MM.1S (cell line): ENCODE results near the gene HOXB1.

Experiments used
- DNase-seq: peaks from one replicate; pipeline ENCODE4 v3.0.0-alpha.2; 2015
- H2AFZ ChIP-seq: fragments of 300-600 bp; sonication (generic); 2 replicates; pipeline ENCODE4 v1.6.0; 2016; ENCODE audit warnings: antibody characterized with exemption, low read length
- H3F3A ChIP-seq: fragments of 300-600 bp; sonication (generic); 2 replicates; pipeline ENCODE4 v1.6.1; 2016; ENCODE audit warnings: mild to moderate bottlenecking, antibody characterized with exemption, low read length, moderate library complexity, mixed read lengths; ENCODE audit not compliant: insufficient read depth
- H3K27ac ChIP-seq: fragments of 300-600 bp; sonication (generic); 2 replicates; pipeline ENCODE4 v1.5.1; 2016; ENCODE audit warnings: mild to moderate bottlenecking, low read length
- H3K27me3 ChIP-seq: fragments of 300-600 bp; sonication (generic); replicated peaks from 2 replicates; pipeline ENCODE4 v1.6.0; 2016; ENCODE audit warnings: low read length; ENCODE audit not compliant: insufficient read depth
- H3K36me3 ChIP-seq: fragments of 300-600 bp; sonication (generic); replicated peaks from 2 replicates; pipeline ENCODE4 v1.6.1; 2016; ENCODE audit warnings: mild to moderate bottlenecking, low read length, mixed read lengths; ENCODE audit not compliant: insufficient read depth
- H3K4me1 ChIP-seq: fragments of 300-600 bp; sonication (generic); 2 replicates; pipeline ENCODE4 v1.6.1; 2016; ENCODE audit warnings: low read length, mixed read lengths
- H3K4me2 ChIP-seq: fragments of 300-600 bp; sonication (generic); 2 replicates; pipeline ENCODE4 v1.6.0; 2016; ENCODE audit warnings: low read depth, low read length
- H3K4me3 ChIP-seq: fragments of 300-600 bp; sonication (generic); 2 replicates; pipeline ENCODE4 v1.5.1; 2016; ENCODE audit warnings: low read length, mixed read lengths
- H3K79me2 ChIP-seq: fragments of 300-600 bp; sonication (generic); 2 replicates; pipeline ENCODE4 v1.6.1; 2016; ENCODE audit warnings: mixed run types, low read length, mixed read lengths
- H3K9ac ChIP-seq: fragments of 300-600 bp; sonication (generic); 2 replicates; pipeline ENCODE4 v1.6.1; 2016; ENCODE audit warnings: low read length, mixed read lengths
- H3K9me2 ChIP-seq: fragments of 300-600 bp; sonication (generic); replicated peaks from 2 replicates; pipeline ENCODE4 v1.6.1; 2016; ENCODE audit warnings: mild to moderate bottlenecking, low read length, mixed read lengths; ENCODE audit not compliant: insufficient read depth
- H3K9me3 ChIP-seq: fragments of 300-600 bp; sonication (generic); replicated peaks from 2 replicates; pipeline ENCODE4 v1.6.1; 2016; ENCODE audit warnings: mild to moderate bottlenecking, low read length, mixed read lengths; ENCODE audit not compliant: insufficient read depth
- H4K20me1 ChIP-seq: fragments of 300-600 bp; sonication (generic); 2 replicates; pipeline ENCODE4 v1.6.1; 2016; ENCODE audit warnings: mild to moderate bottlenecking, low read length, moderate library complexity, mixed read lengths; ENCODE audit not compliant: insufficient read depth
- CTCF ChIP-seq: fragments of 300-600 bp; sonication (generic); IDR thresholded peaks from 2 replicates; pipeline ENCODE4 v1.5.1; 2016; ENCODE audit warnings: antibody characterized with exemption, low read length, mixed read lengths
- EZH2 ChIP-seq: fragments of 300-600 bp; sonication (generic); optimal IDR thresholded peaks from 2 replicates; pipeline ENCODE3; 2017; ENCODE audit warnings: low read depth, mild to moderate bottlenecking, antibody characterized with exemption, low read length, mixed read lengths
- EZH2phosphoT487 ChIP-seq: fragments of 300-600 bp; sonication (generic); IDR thresholded peaks from 2 replicates; pipeline ENCODE4 v1.6.1; 2018; ENCODE audit warnings: antibody characterized with exemption, low read length

HOXB1 gene

DNA sequence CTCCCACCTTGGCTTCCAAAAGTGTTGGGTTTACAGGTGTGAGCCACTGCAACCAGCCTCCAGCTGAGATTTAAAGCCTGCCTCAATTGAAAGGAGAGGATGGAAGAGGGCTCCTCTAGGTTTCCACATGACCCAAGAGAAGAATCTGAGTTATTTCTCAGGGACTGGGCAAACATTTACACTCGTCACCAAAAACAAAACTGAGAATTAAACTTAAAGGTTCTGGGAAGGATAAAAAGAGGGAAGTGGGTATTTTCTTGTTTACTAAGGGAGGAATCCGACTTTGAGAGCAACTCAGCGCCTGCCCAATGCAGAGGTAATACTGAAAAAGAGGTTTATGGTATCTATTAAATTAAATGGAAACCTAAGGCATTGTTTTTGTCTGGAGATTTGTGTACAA is 13.3 kb downstream of the HOXB1 start:
- no peak for DNase-seq
- no peaks in the 10 kb centered on the region for H3K9me2 ChIP-seq
- no peak overlapping the region for H3K4me3 ChIP-seq
- H3K36me3 ChIP-seq: no peaks in the 10 kb centered on the region
- peak overlapping the region; percentile 48 for H3K4me2 ChIP-seq
- peaks cover 31% of the 10 kb centered on the region for H3K4me1 ChIP-seq
- no peaks in the 10 kb centered on the region for H3K27me3 ChIP-seq
- TF ChIP-seq EZH2phosphoT487 (no peak), CTCF (no peak), EZH2 (no peak)
- peak overlapping the region; percentile 45; the same call in 1 of the 2 replicates for H3K27ac ChIP-seq
- H3K9me3 ChIP-seq: no peaks in the 10 kb centered on the region
- no peak overlapping the region for H2AFZ ChIP-seq
- H4K20me1 ChIP-seq: no peaks in the 10 kb centered on the region
- no peak overlapping the region; the same call in 1 of the 2 replicates for H3K9ac ChIP-seq
- peaks cover 9% of the 10 kb centered on the region for H3F3A ChIP-seq
- H3K79me2 ChIP-seq: no peaks in the 10 kb centered on the region

DNA sequence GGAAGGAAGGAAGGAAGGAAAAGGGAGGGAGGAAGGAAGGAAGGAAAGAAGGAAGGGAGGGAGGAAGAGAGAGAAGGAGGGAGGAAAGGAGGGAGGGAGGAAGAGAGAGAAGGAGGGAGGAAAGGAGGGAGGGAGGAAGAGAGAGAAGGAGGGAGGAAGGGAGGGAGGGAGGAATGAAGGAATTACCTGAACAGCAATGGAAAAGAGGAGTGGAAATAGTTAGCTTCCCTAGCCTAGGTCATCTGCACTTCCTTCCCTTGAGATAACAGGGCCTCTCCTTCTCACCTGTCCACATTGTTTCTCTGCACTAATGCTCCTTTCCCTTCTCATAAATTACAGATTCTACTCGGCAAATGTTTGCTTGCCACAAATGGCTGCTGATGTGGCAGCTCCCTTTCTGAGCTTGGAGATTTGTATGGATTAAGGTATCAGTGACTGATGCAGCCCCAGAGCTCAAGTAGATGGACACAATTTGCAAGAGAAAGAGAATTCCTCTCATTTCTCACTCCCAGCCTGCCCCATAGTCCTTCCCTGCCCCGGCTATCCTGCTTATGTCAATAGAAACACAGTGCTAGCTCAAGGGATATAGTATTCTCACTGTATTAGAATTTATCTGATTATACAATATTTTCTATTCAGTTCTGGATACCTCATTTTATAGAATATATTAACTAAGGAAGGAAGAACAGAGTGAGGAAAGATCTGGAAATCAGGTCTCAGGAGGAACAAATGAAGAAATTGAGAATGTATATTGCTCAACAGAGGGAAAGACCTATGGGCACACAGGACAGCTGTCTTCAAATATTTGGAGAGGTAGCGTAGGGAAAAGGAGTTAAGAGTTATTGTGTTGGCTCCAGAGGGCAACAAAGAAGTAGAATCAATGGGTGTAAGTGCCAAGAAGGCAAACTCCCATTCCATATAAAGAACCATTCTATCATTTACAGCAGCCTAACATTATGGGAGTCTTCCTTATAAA is 14.6 kb downstream of the HOXB1 start:
- Histone ChIP-seq H2AFZ (no peak overlapping the region), H3K9me3 (no peaks in the 10 kb centered on the region), H3K9me2 (no peaks in the 10 kb centered on the region), H3F3A (peaks cover 16% of the 10 kb centered on the region), H3K79me2 (no peaks in the 10 kb centered on the region), H3K4me1 (peaks cover 39% of the 10 kb centered on the region), H3K4me2 (no peak overlapping the region), H3K27ac (no peak overlapping the region), H4K20me1 (no peaks in the 10 kb centered on the region), H3K27me3 (no peaks in the 10 kb centered on the region), H3K36me3 (no peaks in the 10 kb centered on the region), H3K4me3 (no peak overlapping the region), H3K9ac (no peak overlapping the region)
- TF ChIP-seq CTCF: no peak
- no peak for TF ChIP-seq EZH2
- TF ChIP-seq EZH2phosphoT487: no peak
- no peak for DNase-seq

DNA sequence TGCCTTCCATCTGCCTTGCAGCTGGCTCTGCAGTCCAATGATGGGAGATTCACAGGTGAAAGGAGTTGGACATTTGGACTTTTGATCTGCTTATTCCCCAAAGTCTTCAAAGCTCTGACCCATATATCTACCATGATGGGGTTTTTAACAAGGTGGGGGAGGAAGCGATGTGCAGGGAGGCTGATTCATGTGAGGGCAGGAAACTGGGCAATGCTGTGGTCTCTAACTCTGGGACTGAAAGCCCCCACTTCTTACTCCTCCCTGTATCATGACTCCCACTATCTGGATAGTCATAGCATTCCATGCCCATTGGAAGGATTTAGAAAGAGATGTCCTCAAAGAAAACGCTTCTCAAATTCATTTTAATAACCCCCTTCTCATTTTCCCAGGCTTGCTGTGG is 16.3 kb downstream of the HOXB1 start:
- 0 out of 2 replicates have a peak overlapping the region, but pooled peaks have one; percentile 4 for H2AFZ ChIP-seq
- no peak for DNase-seq
- peaks cover 24% of the 10 kb centered on the region for H3F3A ChIP-seq
- no peaks in the 10 kb centered on the region for H3K9me2 ChIP-seq
- no peak overlapping the region for H3K4me2 ChIP-seq
- H3K27me3 ChIP-seq: no peaks in the 10 kb centered on the region
- H3K36me3 ChIP-seq: no peaks in the 10 kb centered on the region
- no peak for TF ChIP-seq EZH2
- no peak for TF ChIP-seq EZH2phosphoT487
- TF ChIP-seq CTCF: no peak
- H3K4me3 ChIP-seq: no peak overlapping the region
- H3K79me2 ChIP-seq: no peaks in the 10 kb centered on the region
- no peak overlapping the region for H3K27ac ChIP-seq
- H3K9ac ChIP-seq: no peak overlapping the region
- no peaks in the 10 kb centered on the region for H4K20me1 ChIP-seq
- H3K4me1 ChIP-seq: peaks cover 47% of the 10 kb centered on the region
- H3K9me3 ChIP-seq: no peaks in the 10 kb centered on the region
